Endothelial cell of hepatic sinusoid (primary cell): Measurements from ENCODE around the gene FAM50B.

Experiments
- in situ Hi-C: cut with HindIII; loops from 2 replicates; pipeline ENCODE4 v1.10.0; 2017; ENCODE audit warnings: low sequenced_read_pairs

FAM50B gene, protein sequence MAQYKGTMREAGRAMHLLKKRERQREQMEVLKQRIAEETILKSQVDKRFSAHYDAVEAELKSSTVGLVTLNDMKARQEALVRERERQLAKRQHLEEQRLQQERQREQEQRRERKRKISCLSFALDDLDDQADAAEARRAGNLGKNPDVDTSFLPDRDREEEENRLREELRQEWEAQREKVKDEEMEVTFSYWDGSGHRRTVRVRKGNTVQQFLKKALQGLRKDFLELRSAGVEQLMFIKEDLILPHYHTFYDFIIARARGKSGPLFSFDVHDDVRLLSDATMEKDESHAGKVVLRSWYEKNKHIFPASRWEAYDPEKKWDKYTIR

DNA sequence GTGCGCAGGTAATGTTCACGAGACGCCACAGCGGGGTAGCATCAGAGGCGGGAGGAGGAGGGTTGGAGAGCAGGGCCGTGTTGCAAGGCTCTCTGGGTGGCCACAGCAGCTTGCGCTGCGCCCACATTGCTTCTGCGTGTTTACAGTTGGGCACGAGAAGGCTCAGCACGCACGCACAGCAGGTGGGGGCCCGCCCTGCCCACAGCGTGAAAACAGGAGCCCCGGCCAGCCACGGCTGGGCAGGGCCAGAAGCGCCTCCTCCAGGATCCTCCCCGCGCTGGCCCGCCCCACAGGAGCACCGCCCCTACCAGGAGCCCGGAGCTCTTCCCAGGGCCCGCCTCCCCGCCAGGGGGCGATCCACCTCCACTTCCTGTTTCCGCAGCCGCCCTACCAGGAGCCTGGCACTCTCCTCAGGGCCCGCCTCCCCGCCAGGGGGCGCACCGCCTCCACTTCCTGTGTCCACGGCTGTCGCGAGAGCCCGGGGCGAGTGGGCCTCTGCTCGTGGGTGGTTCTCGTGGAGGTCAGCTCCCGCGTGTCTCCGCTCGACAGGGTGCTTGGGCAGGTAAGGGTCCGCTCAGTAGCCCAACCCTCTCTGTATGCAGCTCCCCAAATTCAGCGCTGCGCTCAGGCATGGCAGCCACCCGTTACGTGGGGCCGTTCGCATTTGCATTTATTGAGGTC is at the start of gene FAM50B:
Gene FAM50B, plus strand, starts transcription at position 449 of the 681 bp plus-strand sequence. CDS start 439 bp downstream, outside the sequence.
- in situ Hi-C loops, result no loop called here

GRCh38 chr6:3799719-3800118 is 49.5 kb upstream of the FAM50B start:
- in situ Hi-C loops, result no loop called here

GRCh38 chr6:3800850-3801591 is 48.2 kb upstream of the FAM50B start:
- in situ Hi-C loops, result no loop called here

- in situ Hi-C loops, result no loop called here
Measured at GRCh38 chr6:3801960-3802359, 47.2 kb upstream of the FAM50B start.

GRCh38 chr6:3803627-3804468 is 45.3 kb upstream of the FAM50B start:
- in situ Hi-C loops, result no loop called here

GRCh38 chr6:3804964-3805363 is 44.2 kb upstream of the FAM50B start:
- in situ Hi-C loops, result no loop called here

DNA sequence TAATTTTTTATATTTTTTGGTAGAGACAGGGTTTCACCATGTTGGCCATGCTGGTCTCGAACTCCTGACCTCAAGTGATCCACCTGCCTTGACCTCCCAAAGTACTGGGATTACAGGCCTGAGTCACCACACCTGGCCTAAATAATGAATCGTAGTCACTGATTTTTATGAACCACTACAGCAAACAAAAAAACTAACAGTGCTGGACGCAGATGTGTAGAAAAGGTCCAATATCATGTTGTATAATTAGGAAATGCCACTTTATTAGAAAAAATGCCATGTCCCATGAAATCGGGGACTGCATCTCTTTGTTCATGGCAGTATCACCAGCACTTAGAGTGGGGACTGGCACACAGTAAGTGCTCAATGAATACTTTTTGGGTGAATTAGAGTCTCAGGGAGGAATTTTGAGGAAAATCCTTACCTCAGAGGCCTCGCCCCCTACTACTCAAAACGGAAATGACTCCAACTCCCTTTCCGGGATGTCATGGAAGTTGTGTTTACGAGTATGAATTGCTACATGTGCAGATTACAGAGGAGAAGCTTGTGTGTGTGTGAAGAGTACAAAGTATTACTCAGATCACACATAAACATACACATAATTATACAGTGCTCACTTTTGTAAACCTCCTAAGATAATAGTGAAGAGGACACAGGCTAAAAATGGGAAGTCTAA is 43.6 kb upstream of the FAM50B start:
- in situ Hi-C loops, result no loop called here

- in situ Hi-C loops, result no loop called here
Measured at GRCh38 chr6:3806169-3806922, 42.8 kb upstream of the FAM50B start.

- in situ Hi-C loops, result no loop called here
Measured at GRCh38 chr6:3808199-3808598, 41.0 kb upstream of the FAM50B start.

GRCh38 chr6:3808759-3809514 is 40.2 kb upstream of the FAM50B start:
- in situ Hi-C loops, result no loop called here

DNA sequence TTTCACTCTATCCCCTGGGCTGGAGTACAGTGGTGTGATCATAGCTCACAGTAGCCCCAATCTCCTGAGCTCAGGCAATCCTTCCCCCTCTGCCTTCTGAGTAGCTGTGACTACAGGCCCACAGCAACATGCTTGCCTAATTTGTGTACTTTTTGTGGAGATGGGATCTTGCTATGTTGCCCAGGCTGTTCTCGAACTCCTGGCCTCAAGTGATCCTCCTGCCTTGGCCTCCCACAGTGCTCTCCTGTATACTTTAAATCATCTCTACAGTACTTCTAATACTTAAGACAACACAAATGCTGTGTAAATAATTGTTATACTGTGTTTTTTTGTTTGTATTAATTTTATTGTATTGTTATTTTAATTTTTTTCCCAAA is 39.7 kb upstream of the FAM50B start:
- in situ Hi-C loops, result no loop called here

- in situ Hi-C loops, result loop anchor here (10.0 kb wide), 1 partner anchor 55 kb away; the partner anchor contains the start of gene PXDC1
Measured at GRCh38 chr6:3809982-3810381, 39.2 kb upstream of the FAM50B start.

- in situ Hi-C loops, result loop anchor here (10.0 kb wide), 1 partner anchor 56 kb away; the partner anchor contains the start of gene PXDC1
Measured at GRCh38 chr6:3811191-3811590, 38.0 kb upstream of the FAM50B start.

- in situ Hi-C loops, result loop anchor here (10.0 kb wide), 1 partner anchor 58 kb away; the partner anchor contains the start of gene PXDC1
Measured at GRCh38 chr6:3812596-3812995, 36.6 kb upstream of the FAM50B start.

- in situ Hi-C loops, result loop anchor here (10.0 kb wide), 1 partner anchor 58 kb away; the partner anchor contains the start of gene PXDC1
Measured at GRCh38 chr6:3813150-3813780, 35.9 kb upstream of the FAM50B start.

DNA sequence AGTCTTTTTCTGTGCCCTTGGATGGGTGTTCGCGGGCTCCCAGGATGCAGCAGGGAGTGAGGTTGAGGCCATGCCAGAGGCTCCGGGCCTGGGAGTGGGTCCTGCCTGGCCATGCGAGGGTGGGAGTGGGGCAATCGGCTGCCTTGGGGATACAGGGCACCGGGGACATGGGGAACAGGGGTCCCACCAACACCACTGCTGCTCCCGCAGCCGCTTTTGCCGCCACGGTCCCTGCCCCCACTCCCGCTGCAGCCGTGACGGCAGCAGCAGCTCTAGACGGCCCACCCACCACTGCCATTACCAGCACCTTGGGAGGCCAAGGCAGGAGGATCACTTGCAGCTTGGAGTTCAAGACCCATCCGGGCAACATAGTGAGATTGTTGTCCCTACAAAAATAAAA is 35.3 kb upstream of the FAM50B start:
- in situ Hi-C loops, result loop anchor here (10.0 kb wide), 1 partner anchor 59 kb away; the partner anchor contains the start of gene PXDC1

DNA sequence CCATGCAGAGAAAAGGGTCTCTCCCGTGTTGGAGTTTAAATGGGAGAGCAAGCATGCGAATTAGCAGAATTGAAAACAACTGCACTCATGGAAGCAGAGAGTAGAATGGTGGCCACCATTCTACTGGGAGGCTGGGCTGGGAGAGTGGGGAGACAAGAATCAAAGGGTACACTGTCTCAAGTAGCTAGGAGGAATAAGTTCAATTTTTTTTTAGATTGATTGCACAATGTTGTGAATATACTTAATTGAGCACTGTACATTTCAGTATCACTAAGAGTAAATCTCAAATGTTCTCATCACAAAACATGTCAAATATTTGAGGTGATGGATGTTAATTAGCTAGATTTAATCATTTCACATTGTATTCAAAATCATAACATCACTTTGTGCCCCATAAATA is 34.6 kb upstream of the FAM50B start:
- in situ Hi-C loops, result loop anchor here (10.0 kb wide), 1 partner anchor 60 kb away; the partner anchor contains the start of gene PXDC1

- in situ Hi-C loops, result loop anchor here (10.0 kb wide), 1 partner anchor 61 kb away; the partner anchor contains the start of gene PXDC1
Measured at GRCh38 chr6:3816251-3816650, 32.9 kb upstream of the FAM50B start.
